DMS114 treated with DMSO at 0.1 percent for 48 hours (cell line): ENCODE data around the gene ETV2.
"Not testable (repeated sequence)": the region's sequence is repeated elsewhere in the genome, so short reads cannot be mapped to it uniquely, and the experiment has no call there.

Source experiments
- DNase-seq: peaks from one replicate; lab custom pipeline; 2025; ENCODE audit not compliant: unreplicated experiment; lab: John Stamatoyannopoulos, UW

The ETV2 gene, protein sequence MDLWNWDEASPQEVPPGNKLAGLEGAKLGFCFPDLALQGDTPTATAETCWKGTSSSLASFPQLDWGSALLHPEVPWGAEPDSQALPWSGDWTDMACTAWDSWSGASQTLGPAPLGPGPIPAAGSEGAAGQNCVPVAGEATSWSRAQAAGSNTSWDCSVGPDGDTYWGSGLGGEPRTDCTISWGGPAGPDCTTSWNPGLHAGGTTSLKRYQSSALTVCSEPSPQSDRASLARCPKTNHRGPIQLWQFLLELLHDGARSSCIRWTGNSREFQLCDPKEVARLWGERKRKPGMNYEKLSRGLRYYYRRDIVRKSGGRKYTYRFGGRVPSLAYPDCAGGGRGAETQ

DNA sequence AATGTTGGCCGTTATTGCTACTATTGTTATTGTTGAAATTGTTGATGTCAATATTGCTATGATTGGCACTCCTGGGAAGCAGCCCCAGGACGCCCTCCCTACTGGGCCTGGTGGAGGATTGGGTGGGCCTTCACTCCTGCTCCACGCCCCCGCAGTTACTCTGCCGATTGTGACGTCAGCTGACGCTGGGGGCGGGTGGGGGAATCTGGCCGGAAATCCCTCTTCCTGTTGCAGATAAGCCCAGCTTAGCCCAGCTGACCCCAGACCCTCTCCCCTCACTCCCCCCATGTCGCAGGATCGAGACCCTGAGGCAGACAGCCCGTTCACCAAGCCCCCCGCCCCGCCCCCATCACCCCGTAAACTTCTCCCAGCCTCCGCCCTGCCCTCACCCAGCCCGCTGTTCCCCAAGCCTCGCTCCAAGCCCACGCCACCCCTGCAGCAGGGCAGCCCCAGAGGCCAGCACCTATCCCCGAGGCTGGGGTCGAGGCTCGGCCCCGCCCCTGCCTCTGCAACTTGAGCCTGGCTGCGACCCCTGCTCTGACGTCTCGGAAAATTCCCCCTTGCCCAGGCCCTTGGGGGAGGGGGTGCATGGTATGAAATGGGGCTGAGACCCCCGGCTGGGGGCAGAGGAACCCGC is at the start of gene ETV2:
Gene ETV2 (plus strand): TSS at position 231 of the 637 bp plus-strand sequence. CDS start 716 bp downstream, outside the sequence.
- DNase-seq = no peak

DNA sequence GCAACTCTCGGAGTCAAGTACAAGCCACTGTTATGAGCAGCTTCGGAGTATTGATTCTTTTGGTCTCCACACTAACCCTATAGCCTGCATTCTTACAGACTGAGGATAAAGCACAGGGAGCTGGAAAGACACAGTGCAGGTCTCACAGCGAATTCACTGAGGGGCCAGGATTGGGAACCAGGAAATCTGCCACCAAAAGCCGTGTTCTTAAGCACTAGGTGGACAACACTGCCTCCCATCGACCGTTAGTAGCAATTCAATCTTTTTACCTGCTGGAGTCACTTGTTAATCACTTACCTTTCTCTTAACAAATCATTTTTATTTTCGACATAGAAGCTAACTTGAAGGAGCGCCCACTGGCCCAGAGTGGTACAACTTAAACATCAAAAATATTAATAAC is 49.3 kb upstream of the ETV2 start:
- no peak for DNase-seq

DNA sequence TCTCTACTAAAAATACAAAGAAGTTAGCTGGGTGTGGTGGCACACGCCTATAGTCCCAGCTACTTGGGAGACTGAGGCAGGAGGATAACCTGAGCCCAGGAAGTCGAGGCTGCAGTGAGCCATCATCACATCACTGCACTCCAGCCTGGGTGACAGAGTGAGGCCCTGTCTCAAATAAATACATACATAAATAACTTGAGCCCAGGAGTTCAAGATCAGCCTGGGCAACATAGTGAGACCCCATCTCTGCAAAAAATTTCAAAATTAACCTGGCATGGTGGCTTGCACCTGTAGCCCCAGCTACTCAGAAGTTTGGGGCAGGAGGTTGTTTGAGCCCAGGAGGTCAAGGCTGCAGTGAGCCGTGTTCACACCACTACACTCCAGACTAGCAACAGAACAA is 46.5 kb upstream of the ETV2 start:
- DNase-seq = not testable (repeated sequence)

DNA sequence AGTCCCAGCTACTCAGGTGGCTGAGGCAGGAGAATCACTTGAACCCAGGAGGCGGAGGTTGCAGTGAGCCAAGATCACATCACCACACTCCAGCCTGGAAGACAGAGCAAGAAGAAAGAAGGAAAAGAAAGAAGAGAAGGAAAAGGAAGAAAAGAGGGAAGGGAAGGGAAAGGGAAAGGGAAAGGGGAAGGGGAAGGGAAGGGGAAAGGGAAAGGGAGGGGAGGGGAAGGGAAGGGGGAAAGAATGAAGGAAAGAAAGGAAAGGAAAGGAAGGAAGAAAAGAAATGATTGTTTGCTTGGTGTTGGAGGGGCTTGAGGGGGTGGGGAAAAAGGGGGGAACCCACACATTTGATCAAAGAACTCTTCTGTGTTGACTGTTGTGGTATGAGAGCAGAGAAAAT is 45.6 kb upstream of the ETV2 start:
- DNase-seq = no peak

DNA sequence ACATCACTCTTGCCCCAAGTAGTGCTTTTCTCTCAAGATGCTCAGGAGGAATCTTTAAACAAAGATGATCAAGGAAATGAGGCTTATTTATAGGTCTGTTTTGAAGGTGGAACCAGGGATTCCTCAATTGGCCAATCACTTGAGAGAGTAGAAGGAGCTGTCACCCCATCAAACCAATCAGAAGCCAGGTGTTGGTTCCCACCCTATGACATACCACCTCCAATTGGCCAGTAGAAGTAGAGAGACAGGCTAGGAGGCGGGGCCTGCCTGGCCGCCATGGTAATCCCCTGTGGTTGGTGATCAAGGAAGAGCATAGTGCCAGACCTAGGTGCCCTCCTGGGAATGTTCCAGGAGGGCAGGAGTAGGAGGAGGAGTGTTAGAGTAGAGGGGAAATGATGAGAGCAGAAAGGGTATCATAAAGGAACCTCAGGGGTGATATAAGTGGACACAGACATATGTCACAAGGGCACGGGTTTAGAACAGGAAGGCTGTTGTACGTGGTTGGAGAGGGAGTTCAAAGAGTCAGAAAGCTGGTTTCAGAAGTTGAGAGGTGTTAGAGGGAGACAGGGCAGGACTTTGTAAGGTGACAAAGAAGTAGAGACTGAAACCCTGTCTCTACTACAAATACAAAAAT is 45.1 kb upstream of the ETV2 start:
- no peak for DNase-seq

DNA sequence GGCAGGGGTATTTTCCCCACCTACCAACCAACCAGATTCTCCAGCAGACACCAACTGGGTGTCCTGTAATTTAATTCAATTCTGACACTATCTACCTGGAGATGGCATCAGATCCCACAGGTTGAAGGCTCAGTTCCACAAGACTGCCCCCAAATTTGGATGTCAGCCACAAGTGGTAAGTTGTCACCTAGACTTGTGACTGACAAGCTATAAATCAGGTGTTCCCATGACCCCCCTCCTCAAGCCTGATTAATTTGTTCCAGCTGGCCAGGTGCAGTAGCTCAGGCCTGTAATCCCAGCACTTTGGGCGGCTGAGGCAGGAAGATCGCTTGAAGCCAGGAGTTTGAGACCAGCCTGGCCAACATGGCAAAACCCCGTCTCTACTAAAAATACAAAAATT is 39.6 kb upstream of the ETV2 start:
- DNase-seq = no peak

DNA sequence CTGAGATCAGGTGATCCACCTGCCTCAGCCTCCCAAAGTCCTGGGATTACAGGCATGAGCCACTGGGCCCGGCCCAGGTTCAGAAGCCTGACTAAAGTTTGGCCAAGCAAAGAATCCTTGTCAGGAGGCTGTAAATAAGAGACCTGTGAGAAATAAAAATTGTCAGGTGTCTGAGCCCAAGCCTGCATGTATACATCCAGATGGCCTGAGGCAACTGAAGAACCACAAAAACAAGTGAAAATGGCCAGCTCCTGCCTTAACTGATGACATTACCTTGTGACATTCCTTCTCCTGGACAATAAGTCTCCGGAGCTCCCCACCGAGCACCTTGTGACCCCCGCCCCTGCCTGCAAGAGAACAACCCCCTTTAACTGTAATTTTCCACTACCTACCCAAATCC is 37.1 kb upstream of the ETV2 start:
- not testable (repeated sequence) for DNase-seq

DNA sequence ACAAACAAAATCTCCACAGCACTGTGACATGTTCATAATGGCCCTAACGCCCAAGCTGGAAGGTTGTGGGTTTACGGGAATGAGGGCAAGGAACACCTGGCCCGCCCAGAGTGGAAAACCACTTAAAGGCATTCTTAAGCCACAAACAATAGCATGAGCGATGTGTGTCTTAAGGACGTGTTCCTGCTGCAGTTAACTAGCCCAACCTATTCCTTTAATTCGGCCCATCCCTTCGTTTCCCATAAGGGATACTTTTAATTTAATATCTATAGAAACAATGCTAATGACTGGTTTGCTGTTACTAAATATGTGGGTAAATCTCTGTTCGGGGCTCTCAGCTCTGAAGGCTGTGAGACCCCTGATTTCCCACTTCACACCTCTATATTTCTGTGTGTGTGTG is 34.4 kb upstream of the ETV2 start:
- DNase-seq = not testable (repeated sequence)

DNA sequence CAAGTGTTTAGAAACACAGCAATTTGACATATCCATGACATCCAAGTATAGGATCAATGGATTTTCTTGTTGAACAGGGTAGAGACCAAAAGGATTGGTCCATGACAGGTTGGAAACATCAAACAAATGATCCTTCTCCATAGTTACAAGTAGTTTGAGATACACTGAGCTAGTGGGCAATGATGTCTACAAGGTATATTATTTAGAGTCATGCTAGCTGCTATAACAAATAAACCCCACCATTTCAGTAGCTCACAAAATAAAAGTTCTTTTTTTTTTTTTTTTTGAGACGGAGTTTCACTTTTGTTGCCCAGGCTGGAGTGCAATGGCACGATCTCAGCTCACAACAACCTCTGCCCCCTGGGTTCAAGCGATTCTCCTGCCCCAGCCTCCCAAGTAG is 33.9 kb upstream of the ETV2 start:
- no peak for DNase-seq

DNA sequence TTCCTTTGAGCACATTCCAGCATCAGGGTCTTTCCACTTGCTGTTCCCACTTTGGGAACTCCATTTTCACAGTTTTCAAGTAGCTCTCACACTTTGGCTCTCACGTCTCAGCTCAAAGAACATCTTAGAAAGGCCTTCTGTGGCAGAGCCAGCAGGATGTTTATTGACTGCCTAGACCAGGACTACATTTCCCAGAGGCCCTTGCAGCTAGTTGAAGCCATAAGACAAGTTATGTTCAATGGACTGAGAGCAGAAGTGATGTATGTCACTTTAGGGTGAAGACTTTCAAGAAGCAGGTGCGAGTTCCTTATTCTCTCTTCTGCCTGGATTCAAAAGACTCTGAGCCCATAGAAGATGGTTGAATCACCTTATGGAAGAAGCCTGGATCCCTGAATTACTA is 33.3 kb upstream of the ETV2 start:
- no peak for DNase-seq

DNA sequence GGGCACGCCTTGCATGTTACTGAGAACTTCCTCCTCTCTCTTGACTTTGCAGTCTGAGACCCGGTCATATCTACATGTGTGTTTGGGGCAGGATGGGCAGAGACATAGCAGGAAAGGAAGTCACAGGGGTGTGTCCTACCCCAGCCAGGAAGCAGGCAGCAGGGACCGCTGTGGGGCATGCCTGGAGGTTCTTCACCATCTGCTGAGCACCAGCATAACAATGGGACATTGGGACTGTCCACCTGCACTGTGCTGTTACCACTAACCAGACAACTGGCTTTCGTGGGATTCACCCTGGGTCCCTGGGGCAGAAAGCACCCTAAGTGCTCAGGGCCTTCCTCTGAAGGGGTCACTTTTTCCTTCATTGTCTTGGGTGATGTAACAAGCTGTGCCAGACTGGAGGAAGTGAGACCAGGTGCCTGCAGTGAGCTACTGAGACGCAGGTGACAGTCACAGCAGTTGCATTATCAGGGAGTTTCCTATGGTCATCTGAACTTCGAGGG is 31.6 kb upstream of the ETV2 start:
- DNase-seq = no peak

DNA sequence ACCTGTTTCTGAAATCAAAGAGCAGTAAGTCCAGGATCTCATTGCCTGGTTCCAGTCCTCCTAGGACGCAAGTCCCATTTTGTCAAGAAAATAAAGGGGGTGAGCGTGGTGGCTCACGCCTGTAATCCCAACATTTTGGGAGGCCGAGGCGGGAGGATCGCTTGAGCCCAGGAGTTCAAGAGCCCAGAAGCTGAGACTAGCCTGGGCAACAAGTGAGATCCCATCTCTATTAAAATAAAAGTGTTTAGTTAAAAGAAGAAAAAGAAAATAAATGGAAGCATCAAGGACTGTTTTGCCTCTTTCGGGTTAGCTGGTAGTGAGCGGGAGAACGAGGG is 29.4 kb upstream of the ETV2 start:
- DNase-seq = no peak

DNA sequence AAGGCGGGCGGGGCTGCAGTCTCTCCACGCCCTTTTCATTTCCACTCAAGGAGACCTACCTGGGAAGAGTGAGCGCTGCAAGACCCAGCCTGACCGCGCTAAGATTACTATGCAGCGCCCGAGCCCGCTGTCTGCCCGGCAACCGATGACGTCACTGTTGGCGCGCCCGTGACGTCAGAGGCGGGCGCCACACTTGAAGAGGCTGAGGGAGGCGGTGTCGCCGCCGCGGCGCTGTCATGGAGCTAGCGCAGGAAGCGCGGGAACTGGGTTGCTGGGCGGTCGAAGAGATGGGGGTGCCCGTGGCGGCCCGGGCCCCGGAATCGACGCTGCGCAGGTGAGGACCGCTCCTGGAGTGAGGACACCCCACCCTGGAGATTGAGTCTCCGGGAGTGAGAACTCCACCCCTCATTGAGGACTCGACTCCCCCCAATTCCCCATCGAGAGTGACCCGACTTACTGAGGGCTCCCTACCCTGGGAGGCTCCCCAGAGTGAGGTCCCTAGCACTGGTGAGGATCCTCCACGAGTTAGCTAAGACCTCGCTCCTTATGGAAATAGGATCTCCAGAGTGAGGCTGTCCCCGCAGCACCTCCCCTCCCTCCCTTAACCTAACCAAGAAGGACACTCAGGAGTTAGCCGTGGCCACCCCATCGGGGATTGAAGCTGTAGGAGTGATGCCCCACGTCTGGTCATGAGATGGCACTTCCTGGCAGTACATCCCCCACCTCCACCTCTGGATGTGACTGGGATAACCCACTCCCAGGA is 28.8 kb upstream of the ETV2 start, which contains the start of gene HAUS5:
Gene HAUS5 (plus strand): TSS at position 177 of the 763 bp plus-strand sequence. CDS start 60 bp downstream, at position 237.
- peak; percentile 89 for DNase-seq

DNA sequence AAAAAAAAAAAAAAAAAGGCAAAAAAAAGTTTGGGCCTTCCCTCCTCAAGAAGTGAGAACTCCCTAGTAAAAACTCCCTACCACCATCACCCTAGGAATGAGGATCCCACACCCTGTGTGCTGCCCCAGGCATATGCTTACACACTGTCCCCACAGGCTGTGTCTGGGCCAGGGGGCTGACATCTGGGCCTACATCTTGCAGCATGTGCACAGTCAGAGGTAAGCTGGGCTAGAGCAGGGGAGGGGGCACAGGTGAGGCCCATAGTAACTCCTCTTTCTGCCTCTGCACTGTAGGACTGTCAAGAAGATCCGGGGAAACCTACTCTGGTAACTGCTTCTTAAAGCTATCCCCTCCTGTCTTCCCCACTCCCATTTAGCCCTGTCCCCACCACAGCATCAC is 28.0 kb upstream of the ETV2 start:
- DNase-seq = no peak

DNA sequence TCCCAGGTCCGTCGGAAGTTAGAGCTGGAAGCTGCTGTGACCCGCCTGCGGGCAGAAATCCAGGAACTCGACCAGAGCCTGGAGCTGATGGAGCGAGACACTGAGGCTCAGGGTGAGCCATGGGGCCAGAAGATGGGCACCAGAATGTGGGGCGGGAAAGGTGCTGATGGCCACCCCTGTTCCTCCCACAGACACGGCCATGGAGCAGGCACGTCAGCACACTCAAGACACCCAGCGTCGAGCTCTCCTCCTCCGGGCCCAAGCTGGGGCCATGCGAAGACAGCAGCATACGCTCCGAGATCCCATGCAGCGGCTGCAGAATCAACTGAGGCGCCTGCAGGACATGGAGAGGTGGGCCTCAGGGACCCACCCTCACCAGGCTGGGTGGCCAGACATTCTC is 26.5 kb upstream of the ETV2 start:
- no peak for DNase-seq

DNA sequence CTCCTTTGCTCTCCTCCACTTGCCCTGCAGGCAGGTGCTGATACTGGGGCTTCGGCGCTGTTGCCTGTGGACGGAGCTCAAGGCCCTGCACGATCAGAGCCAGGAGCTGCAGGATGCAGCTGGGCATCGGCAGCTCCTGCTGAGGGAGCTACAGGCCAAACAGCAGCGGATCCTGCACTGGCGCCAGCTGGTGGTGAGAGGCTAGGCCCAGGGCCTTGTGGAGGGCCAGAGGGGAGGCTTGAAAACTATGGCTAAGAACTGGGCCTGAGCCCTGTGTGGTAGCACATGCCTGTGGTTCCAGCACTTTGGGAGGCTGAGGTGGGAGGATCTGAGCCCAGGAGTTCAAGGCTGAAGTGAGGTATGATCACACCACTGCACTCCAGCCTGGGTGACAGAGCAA is 22.7 kb upstream of the ETV2 start:
- DNase-seq = peak; percentile 25

DNA sequence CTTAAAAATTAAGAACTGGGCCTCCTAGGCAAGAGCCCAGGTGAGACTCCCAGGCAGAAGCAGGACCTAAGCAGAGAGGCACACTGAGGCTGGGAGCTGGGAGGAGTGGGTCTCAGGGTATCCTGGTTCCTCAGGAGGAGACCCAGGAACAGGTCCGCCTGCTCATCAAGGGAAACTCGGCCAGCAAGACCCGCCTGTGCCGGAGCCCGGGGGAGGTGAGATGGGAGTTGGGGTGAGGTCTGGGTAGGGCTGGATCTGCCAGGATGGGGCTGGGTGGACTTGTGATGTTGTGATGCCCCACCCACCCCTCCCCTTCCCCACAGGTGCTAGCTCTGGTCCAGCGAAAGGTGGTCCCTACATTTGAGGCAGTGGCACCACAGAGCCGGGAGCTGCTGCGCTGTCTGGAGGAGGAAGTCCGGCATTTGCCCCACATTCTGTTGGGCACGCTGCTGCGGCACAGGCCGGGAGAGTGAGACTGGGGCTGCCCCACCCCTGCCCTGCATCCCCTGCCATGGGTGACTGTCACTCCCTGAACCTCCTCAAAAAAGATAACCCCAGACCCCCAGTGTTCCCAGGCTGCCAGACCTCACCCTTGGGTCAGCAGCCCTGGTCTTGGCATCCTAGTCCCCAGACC is 22.1 kb upstream of the ETV2 start:
- DNase-seq = no peak

DNA sequence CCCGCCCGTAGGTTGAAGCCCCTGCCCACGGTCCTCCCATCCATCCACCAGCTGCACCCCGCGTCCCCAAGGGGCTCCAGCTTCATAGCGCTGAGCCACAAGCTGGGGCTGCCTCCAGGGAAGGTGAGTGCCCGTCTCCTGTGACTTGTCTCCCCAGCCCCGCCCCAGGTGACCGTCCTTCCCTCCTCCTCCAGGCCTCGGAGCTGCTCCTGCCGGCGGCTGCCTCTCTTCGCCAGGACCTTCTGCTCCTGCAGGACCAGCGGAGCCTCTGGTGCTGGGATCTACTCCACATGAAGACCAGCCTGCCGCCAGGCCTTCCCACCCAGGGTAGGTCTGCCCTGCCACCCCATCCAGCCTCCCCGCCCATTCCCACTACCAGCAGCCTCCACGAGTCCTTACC is 21.5 kb upstream of the ETV2 start:
- no peak for DNase-seq

DNA sequence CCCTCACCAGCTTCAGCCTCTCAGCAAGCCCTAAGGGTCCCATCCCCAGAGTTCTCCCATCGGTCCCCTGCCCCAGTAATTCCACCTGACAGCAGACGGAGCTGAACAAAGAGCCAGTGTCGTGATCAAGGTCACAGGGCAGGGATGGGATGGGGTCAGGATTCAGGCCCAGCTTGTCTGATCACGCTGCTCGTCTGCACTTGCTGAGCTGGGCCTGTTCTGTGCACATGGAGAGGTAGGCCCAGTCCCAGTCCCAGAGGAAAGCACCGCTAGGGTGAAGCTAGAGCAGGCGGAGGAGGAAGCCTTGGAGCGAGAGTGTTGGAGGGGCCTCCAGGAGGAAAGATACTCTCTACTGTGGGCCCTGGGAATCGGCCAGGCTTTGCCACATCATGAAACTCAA is 19.8 kb upstream of the ETV2 start:
- DNase-seq = no peak

DNA sequence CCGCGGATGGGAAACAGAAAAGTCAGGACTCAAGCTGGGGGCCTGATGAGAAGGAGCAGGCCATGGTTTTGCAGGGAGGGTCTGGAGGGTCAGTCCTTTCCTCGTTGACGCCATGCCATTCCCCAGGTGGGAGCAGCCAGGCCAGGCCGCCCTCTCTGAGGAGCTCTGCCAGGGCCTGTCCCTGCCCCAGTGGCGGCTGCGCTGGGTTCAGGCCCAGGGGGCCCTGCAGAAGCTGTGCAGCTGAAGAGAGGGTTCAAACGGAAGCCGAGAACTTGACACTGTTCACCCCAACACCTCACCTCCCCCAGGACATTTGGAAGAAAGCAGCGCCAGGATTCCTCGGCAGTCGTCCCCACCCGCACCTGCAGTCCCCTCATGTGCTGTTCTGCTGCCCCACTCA is 18.8 kb upstream of the ETV2 start:
- no peak for DNase-seq
